ENCODE results near the gene ABCG1.

DNA sequence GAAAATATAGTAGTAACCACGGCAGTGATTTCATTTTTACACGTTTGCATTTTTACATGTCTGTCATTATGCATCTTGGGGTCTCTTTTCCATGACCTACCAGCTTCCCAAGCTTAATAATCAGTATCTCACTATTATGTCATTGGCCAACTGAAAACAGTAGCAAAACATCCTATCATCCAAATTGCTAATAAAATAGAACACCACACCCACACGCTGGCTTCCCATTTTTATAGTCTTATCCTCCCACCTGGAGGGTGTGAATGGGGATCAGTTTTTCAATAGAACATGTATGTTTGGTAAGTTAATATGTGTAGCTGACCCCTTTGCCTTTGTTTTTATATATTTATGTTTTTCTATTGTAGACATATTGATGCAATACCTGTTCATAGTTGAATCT lies 84.5 kb downstream of the ABCG1 start:
- TF ChIP-seq SMC3 (IDR thresholded peaks at IDR 0.05): no peak
- TF ChIP-seq POLR2A (IDR thresholded peaks at IDR 0.05; ENCODE audit: low read length): no peak
- TF ChIP-seq, protein P1, sequence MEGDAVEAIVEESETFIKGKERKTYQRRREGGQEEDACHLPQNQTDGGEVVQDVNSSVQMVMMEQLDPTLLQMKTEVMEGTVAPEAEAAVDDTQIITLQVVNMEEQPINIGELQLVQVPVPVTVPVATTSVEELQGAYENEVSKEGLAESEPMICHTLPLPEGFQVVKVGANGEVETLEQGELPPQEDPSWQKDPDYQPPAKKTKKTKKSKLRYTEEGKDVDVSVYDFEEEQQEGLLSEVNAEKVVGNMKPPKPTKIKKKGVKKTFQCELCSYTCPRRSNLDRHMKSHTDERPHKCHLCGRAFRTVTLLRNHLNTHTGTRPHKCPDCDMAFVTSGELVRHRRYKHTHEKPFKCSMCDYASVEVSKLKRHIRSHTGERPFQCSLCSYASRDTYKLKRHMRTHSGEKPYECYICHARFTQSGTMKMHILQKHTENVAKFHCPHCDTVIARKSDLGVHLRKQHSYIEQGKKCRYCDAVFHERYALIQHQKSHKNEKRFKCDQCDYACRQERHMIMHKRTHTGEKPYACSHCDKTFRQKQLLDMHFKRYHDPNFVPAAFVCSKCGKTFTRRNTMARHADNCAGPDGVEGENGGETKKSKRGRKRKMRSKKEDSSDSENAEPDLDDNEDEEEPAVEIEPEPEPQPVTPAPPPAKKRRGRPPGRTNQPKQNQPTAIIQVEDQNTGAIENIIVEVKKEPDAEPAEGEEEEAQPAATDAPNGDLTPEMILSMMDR (IDR thresholded peaks at IDR 0.05): no peak
- no peak for TF ChIP-seq JUNB (IDR thresholded peaks at IDR 0.05)
- no peak for TF ChIP-seq BHLHE40 (IDR thresholded peaks at IDR 0.05; ENCODE audit: low read depth, low read length)
- TF ChIP-seq MAZ (IDR thresholded peaks at IDR 0.05; ENCODE audit: borderline replicate concordance, low read depth, low read length): no peak
- no peak for TF ChIP-seq ESRRA (IDR thresholded peaks at IDR 0.05; ENCODE audit: borderline replicate concordance, low read length)
- no peak for TF ChIP-seq RAD21 (conservative IDR thresholded peaks at IDR 0.05 in 1 of 2, IDR thresholded peaks at IDR 0.05 in 1 of 2)
- TF ChIP-seq, protein P2, sequence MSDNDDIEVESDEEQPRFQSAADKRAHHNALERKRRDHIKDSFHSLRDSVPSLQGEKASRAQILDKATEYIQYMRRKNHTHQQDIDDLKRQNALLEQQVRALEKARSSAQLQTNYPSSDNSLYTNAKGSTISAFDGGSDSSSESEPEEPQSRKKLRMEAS (IDR thresholded peaks at IDR 0.05): no peak
- no peak for TF ChIP-seq EP300 (IDR thresholded peaks at IDR 0.05)
